ENCODE results near the gene OGFRL1.
"Not testable (repeated sequence)": the region's sequence is repeated elsewhere in the genome, so short reads cannot be mapped to it uniquely, and the experiment has no call there.

Gene OGFRL1

DNA sequence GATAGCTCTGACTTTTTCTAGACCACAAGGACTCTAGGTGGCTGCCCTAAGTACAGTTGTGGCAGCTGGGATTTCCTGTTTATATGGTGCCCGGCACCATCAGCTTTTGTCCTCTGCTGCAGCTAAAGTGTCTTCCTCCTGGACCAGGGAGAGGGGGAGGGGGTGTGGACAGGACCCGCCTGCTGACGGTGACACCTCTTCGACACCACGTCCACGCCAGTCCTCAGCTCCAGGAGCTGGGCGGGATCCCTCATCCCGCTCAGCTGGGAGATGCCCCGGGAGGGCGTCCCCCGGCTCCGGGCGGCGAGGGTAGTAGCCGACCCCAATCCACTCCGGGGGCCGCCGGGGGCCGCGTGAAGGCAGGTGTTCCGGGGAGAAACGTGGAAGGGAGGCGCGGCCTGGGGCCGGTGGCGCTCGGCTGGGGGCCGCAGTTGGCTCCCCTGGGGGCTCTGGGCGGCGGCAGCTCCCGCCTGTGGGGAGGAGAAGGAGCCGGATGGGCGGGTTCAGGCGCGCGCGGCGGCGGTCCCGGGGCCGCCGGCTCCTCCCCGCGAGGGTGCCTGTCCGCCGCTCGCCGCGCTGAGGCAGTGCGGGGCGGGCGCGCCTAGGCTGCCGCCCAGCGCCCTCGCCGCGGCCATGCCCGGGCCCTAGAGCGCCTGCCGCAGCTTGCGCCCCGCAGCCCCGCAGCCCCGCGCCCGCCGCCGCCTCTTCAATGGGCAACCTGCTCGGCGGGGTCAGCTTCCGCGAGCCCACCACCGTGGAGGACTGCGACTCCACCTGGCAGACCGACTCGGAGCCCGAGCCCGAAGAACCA, at the start of gene OGFRL1:
Gene OGFRL1, plus strand, starts transcription at position 584 of the 811 bp plus-strand sequence. Its CDS starts 126 bp downstream, at position 710.
- peak; percentile 79 for DNase-seq (ENCODE audit: low spot score)

DNA sequence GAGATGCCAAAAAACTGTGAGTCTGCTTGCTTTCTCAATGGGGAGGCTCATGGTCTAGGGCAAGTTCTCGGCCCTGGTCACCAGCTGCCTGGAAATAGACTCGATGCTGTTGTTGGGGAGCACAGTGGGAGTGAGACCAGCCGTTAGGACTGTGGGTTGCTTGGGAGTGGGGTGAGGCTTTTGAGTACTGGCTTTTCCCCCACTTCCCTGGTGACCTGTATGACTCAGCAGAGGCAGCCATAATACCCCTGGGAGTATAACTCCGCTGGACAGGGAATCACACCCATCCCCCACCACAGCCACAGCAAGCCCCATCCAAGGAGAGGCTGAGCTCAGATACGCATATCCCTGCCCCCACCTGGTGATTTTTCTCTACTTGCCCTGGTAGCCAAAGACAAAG, 48.9 kb upstream of the OGFRL1 start:
- no peak for DNase-seq (ENCODE audit: low spot score)

DNA sequence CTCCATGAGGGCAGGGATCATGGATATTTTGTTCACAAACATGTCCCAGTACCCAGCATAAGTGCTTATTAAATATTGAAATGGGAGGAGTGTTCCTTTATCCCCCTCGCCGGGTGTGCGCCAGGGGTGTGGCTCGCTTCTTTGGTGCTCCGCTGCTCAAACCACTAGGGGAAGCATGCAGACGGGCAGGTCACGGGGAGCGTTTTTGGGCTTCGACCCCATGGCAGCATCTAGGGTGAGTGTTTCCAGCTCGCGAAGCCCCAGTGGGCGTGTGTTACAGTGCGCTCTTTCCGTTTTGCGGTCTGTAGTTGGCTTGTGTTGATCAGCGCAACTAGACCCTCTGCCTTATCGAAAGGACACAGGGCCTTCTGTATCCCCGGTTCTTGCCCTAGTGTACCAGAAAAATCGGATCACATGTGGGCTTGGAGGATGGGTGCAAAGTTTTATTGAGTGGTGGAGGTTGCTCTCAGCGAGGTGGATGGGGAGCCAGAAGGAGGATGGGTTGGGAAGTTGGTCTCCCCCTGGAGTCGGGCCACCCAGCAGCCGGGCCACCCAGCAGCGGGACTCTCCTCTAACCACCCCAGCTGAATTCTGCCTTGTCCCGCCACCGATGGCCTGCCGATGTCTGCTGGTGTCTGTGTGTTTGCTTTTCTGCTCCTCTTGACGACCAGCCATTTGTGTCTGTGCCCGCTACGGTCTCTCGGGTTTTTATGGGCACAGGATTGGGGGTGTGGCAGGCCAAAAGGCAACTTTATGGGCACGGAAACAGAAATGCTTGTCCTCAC, 43.2 kb upstream of the OGFRL1 start:
- DNase-seq (ENCODE audit: low spot score), result no peak

DNA sequence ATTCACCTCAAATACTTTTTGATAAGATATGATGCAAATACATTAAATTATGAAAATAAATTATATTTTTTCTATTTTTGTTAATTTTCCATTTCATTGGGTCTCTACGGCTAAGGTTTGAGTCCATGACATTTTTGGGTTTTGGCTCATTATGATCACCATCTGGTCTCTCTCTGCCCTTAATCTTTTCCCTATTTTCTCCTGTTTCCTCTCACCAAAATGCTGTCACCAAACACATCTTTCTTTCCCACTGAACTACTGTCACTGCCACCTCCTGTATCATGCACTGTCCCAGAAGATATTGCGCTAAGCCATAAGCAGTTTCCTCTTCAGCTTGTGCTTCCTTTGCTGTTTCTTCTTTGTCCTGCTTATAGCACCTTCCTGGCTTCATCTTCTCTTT, 42.0 kb upstream of the OGFRL1 start:
- no peak for DNase-seq (ENCODE audit: low spot score)

DNA sequence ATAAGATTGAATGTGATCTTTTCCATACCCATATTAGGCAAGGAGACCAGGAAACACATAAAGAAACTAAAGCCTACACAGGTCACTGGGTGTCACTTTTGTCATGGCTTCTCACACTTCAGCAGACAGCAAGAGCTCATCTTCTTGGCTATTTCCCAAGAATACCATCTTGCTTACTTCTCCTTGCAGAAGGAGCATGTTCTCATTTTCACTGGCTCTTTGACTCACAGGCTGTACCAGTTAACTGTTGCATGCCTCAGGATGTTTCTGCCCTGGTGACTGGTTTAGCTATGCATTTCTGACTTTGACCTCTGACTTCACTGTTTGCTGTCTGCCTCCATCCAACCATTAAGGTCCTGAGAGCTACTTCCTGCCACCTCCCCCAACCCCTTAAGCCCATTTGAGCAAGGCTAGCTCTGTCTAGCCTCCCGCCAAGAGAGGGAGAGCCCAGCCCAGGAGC, 40.3 kb upstream of the OGFRL1 start:
- peak; percentile 43 for DNase-seq (ENCODE audit: low spot score)

DNA sequence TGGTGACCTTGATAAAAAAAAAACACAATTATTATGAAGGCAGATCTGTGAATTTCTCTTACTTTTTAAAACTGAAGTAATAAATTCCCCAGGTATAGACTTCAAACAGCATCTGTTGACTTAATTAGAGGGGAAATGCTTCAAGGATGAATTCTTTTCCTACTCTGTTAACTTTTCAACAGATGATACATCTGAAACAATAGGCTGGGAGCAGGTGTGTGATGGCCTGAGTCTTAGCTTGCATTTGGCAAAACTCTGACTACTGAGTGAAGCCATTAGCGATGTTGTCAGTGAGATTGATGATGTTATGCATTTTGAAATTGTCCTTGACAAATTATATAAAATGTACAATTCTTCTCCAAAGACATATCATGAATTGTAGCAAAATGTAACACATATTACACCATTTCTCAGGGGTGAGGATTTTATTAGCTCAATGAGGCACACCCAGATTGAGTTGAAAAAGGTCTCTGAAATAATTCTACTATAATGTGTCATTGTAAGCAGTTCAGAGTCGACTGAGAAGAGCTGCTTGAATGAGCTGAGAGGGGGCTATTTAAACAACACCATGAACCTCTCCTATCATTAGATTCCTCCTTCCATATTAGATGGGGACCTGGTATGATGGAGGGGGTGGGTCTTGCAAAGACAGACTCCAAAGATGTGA, 39.6 kb upstream of the OGFRL1 start:
- no peak for DNase-seq (ENCODE audit: low spot score)

DNA sequence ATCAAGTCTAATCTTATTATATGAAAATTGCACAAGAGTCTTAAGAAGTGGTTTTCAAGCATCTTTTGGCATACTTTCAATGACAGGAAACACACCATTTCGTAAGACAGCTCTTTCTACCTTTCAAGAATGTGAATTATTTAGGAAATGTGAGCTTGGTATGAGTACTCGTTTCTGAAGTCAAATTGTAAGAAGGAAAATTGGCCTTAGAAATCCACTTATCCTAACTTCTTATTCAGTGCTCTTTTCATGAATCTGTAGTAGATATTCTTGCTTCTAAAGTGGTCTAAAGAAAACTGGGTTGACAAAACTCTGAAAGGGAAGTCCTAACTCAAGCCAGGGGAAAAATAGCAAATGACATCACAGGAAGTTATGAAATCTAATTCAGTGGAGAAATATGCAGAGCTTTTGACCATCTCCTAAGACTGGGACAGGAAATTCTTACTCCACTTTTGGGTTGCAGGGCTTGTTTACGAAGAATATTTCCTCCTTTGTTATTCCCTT, 38.5 kb upstream of the OGFRL1 start:
- no peak for DNase-seq (ENCODE audit: low spot score)

DNA sequence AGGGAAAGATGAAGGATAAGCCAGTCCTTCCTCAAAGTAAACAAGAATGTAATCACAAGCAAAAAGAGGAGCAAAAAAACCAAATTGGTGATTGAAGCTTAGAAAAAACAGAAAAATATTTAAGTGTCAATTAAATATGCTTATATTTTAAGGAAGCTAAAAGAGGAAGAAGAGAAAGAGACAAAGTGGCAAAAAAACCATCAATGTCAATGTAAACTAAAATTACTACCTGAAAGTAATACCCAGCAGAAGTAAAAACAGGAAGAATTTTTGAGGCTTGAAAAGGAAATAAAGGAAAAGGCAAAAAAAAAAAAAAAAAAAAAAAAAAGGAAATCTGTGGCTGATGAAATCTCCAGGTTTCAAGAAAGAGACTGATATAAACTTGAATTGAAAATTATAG, 36.2 kb upstream of the OGFRL1 start:
- no peak for DNase-seq (ENCODE audit: low spot score)

DNA sequence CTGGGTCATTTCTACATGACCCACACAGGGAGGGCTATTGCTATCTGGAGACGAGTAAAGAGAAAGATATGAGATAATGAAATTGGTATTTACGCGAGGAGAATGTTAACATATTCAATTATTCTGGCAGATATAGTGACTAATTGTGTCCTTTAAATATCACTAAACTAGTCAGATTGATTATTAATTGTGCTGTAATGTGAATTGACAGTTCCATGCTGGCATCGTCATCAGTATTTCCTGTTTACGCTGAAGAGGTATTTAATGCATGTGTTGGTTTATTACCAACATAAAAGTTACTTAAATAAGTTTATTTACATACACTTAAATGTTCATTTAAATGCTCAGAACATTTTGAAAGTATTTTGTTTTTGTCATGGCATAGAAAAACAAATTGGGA, 35.7 kb upstream of the OGFRL1 start:
- no peak for DNase-seq (ENCODE audit: low spot score)

DNA sequence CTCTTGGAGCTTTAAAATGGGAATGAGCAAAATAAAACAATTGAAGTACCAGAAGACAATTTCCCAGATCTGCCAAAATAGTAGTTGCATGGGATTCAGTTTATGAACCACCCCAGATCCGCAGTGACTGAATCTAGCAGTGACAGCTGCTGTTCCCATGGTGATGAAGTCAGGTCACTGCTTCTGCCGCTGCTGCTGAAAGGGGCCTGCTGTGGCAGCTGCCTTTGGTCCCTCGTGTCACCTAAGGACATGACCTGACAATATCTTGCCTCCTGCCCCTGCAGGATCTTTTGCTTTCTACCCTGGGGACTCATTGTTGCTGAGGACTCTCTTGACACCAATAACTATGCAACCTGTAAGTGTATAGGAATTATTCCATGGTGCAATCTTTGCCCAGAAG, 34.3 kb upstream of the OGFRL1 start:
- no peak for DNase-seq (ENCODE audit: low spot score)

DNA sequence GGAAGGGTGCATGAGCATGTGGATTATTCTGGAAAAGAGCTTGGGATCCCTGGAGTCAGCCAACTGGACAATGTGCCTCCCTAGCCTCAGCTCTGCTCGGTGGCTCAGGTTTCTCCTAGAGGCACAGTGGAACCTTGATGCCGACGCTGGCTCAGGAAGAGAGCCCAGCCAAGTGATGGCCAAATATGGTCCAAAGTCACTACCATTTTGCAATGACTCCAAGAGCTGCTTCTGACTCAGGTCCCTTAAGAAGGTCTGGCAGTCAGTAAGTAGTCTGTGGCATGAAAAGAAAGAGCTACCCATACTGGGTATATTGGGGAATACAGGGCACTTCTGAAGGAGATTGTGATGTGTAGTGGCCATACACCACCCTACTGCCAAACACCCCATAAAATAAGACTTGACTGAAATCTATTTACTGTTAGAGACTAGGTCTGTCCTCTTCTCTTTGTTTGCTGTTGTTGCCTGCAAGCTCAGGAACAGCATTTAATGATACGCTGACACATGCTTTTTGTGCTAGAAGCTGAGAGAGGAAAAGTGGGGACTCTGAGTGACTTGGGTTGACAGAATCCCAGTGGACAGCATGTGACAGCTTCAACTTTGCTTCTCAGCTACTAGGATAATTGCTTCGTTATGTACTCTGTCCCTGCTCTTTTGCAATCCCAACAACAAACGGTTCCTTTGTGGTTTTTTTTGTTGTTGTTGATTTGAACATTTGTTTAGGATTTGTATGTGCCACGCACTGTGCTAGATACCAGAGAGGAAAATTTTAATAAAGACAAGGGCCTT, 30.3 kb upstream of the OGFRL1 start:
- DNase-seq (ENCODE audit: low spot score), result no peak

DNA sequence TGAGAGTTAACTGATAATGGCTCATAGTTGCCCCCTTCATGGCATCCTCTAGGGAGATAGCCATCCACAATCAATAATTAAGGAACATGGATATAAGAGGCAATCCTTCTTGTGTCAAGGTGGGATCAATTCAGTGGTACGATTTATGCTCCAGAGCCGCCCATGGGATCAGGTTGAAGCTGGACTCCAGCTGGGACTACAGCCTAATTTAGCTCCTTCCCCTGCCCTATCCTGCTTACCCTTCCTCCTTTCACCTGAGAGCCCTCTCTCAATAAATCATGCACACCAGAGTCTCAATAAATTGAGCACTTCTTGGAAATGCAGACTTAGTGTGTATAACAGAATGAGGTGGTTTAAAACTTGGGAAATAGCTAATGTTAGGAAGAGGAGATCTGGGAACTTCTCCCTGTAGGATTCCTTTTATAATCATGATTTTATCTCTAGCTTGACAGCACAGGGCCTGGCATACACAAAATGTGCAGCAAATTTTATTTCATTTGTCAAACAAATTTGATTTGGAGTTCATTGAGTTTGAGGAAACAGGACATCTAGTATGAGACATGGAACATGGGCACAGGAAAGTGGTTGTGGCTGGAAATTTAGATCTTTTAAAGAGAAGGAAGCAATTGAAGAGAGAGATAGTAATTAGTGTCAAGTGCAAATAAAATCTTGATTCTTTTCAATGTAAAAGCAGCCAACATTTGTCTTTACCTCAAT, 28.6 kb upstream of the OGFRL1 start:
- no peak for DNase-seq (ENCODE audit: low spot score)

DNA sequence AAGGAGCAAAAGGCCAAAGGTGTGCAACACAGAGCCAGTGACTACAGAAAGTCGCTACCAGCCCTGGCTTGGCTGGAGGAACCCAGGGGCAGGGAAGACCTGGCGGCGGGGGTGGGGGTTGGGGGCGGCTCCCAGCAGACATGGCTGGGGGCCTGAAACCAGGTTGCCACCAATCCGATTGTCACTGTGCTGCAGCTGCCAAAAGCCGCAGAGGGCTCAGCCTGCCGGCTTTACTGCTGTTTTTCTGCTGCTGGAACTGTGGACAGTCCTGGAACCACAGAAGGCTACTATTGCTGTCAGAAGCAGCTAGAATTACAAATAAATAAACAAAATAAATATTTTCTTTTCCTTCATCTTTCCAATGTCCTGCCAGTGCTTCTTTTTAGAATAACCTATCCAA, 25.7 kb upstream of the OGFRL1 start:
- DNase-seq (ENCODE audit: low spot score), result no peak

DNA sequence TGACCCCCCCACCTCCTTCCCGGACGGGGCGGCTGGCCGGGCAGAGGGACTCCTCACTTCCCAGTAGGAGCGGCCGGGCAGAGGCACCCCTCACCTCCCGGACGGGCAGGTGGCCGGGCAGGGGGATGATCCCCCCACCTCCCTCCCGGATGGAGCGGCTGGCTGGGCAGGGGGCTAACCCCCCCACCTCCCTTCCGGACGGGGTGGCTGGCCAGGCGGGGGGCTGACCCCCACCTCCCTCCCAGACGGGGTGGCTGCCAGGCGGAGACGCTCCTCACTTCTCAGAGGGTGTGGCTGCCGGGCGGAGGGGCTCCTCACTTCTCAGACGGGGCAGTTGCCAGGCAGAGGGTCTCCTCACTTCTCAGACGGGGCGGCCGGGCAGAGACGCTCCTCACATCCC, 22.2 kb upstream of the OGFRL1 start:
- DNase-seq (ENCODE audit: low spot score), result not testable (repeated sequence)

DNA sequence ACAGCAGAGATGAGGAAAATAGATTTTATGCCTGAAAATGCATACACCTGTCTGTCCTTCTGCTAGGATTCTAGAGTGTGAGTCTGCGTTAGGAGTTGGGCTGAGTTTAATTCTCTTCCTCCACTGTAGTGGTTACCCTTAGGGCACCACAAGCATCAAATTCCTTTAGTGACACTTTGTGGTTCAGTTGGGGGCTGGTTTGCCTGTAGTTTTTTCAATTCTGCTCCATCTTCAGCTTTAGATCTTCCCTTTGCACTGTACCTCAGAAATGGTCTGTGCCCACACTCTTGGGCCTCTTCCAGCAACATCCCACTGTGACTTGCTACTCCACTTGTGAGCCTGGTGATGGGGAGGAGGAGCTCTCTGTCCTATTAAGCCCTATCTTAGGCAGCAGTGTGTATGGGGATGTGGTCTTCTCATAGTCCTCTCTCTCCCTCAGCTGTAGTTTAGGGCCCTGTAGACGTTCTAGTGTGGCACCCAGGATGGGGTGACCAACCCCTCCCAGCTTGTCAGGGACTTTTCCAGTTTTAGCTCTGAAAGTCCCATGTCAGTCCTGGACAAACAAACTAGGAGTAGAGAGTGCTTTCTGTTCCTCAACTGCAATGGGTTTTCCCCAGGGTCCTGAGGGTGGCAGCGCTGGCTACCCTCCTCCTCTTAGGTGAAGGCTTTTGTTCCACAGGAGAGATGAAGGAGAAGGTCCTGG, 19.7 kb upstream of the OGFRL1 start:
- DNase-seq (ENCODE audit: low spot score), result no peak

DNA sequence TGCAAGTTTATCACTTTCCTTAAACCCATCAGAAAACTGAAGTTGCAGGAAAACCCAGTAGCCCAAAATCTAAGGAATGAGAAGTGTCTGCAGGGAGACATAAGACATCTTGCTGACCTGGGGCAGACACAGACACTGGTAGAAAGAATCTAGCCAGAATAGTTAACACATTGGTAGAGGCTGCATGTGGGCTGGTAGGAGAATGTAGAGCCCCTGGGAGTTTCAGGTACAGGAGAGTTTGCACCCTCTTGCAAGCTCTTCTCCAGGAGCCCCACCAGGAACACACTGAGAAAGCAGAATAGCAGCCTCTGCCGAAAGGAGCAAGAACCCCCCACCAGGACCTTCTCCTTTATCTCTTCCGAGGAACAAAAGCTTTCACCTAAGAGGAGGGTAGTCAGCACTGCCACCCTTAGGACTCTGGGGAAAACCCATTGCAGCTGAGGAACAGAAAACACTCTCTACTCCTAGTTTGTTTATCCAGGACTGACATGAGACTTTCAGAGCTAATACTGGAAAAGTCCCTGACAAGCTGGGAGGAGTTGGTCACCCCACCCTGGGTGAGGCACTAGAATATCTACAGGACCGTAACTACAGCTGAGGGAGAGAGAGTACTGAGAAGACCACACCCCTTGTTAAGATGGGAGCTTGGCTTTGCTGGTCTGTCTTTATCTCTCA, 10.5 kb upstream of the OGFRL1 start:
- no peak for DNase-seq (ENCODE audit: low spot score)

DNA sequence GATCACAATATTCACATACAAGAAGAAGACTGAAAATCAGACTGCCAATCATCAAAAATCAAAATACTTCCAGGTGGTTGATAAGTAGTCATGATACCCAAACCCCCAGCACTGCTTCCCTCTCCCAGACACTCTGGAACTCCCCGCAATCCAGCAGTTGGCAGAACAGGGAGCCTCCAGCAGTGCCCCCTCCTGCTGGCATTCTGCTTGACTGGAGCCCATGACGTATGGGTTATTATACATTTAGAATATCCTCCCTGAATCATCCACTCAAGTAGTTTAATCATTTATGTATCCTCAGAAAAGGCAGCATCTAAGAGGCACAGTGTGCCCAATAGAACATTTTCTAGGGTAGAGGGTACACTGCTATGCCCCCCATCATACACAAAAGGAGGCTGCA, 9.3 kb upstream of the OGFRL1 start:
- no peak for DNase-seq (ENCODE audit: low spot score)

DNA sequence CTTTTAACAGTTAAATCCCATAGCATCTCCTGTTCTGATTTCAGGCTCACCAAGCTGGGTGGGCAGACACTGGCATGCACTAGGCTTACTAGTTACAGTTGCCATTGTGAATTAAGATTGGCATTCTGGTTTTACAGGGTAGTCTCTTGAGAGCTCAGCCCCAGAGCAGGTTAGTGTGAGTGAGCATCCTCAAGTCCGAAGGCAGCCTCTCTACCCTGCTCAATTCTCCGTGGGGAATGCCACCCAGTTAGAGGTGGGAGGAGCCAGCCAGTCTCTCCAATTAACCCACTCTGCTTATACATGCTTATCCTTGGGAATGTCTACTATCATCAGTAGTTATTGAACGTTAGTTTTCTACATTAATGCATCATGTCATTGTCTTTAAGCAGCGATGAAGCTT, 8.9 kb upstream of the OGFRL1 start:
- no peak for DNase-seq (ENCODE audit: low spot score)

DNA sequence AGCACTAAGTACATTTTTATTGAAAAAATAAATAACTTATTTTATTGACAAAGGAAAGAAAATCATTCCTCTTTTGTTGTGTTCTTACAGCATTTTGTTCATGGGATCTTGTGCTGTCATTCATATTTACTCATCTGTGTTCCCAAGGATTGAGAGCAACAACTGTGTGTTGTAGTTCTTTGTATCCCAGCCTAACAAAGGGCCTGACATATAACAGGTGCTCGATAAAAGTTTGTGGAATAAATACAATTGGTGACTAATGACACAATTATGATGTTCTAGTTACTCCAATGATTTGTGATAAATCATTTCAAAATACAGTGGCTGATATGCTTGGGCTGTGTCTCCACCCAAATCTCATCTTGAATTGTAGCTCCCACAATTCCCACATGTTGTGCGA, 7.9 kb upstream of the OGFRL1 start:
- DNase-seq (ENCODE audit: low spot score), result no peak

DNA sequence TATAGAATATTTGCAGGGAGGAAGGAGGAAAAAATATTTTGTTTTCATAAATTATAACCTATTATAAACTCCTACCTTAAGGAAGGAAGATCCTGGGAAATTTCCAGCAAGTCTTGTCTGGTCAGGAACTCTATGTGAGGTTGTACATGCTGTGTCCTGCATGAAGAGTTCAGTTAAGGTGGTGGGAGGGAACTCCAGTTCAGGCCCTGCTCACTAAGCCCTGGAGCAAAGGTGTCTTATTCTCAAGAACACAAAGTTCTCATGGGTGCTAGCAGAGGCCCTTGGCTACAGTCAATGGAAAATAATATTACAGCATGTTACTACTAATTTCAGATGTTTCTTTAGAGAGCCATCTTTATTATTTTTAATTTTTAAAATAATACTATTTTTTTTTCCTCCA, 3.8 kb upstream of the OGFRL1 start:
- DNase-seq (ENCODE audit: low spot score), result no peak

Data from RKO (cell line).